GM15510 (cell line): ENCODE data around the gene ROCK2.

Experiments used
- POLR2A ChIP-seq: IDR thresholded peaks from 3 replicates; pipeline ENCODE4 v1.6.1; 2011; ENCODE audit warnings: borderline replicate concordance; ENCODE audit not compliant: insufficient read length; ENCODE audit errors: extremely low read depth

ROCK2 gene

DNA sequence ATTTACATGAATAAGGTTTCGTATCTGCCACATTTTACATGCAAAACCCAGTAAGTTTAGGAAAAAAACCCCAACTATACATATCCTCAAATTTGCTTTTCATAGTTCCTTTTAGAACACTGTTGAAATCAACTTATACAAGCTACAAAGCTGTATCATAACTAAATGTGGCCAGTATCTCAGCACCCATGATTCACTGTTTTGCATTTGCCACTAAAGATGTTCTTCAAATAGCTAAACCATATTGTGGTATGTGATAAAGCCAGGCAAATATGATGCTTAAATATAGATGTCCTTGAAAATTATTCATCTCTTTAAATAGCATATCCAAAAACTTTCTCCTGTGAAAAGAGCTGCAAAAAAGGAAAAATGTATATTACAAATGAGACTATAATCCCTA lies 29.9 kb downstream of the ROCK2 start:
- no peak for TF ChIP-seq POLR2A

DNA sequence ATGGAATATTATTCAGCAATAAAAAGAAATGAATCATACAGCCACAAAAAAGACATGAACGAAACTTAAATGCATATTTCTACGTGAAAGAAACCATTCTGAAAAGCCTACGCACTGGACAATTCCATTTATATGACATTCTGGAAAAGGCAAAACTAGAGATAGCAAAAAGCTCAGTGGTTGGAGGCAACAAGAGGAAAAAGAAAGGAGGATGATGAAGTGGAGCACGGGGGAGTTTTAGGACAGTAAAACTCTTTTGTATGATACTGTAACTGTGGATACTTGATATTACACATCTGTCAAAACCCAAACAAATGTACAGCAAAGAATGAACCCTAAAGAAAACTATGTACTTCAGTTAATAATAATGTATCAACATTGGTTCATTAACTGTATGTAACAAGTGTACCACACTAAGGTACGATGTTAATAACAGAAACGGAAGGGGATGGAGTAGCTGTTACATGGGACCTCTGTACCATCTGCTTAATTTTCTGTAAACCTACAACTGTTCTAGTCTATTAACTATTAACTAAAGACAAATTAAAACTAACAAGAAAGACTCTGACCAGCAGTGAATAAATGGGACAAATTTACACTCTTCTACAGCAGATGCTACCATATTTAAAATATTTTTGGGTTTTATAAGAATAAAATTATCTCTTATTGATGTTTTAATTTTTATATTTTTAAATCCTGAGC lies 31.5 kb downstream of the ROCK2 start:
- no peak for TF ChIP-seq POLR2A

DNA sequence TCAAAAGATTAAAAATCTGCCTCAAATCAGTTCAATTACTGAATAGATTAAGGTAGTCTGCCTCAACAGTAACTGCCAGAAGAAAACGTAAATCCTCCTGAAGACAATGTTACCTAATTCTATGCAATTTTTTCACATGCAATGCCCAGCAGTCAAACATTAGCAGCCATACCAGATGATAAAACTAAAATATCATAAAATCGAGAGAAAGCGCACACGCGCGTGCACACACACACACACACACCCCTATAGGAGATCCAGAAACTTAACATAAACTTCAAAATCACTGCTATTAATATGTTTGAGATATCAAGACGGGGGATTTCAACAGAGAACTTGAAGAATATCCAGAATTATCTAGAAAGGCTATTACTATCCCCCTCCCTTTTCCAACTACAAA lies 32.9 kb downstream of the ROCK2 start:
- no peak for TF ChIP-seq POLR2A

DNA sequence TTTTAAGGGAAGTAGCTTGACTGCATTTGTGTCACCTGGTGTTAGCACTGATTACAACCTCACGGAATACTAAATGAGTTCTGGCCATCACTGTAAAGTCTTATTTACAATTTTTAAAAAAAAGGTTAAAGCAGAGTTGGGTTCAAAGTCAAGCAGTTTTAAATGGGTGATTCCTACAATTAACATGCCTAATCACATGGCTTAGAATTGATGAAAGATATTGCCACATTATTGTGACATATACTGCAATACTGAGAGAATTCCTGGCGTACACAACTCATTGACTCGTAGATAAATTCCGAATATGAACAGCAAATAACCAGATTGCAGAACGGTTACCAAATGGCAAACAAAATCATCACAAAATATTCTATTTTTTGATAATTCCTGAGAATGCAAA lies 34.2 kb downstream of the ROCK2 start:
- TF ChIP-seq POLR2A, result no peak

DNA sequence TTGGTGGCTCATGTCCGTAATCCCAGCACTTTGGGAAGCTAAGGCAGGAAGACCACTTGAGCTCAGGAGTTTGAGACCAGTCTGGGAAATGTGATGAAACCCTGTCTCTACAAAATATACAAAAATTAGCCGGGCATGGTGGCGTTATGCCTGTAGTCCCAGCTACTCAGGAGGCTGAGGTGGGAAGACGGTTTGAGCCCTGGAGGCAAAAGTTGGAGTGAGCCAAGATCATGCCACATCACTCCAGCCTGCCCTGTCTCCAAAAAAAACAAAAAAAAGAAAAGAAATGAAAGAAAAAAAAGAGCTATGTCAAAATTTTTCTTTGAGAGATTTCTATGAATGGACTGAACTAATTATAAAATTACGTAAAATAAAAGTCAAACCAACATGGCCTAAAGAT lies 34.7 kb downstream of the ROCK2 start:
- TF ChIP-seq POLR2A, result no peak

DNA sequence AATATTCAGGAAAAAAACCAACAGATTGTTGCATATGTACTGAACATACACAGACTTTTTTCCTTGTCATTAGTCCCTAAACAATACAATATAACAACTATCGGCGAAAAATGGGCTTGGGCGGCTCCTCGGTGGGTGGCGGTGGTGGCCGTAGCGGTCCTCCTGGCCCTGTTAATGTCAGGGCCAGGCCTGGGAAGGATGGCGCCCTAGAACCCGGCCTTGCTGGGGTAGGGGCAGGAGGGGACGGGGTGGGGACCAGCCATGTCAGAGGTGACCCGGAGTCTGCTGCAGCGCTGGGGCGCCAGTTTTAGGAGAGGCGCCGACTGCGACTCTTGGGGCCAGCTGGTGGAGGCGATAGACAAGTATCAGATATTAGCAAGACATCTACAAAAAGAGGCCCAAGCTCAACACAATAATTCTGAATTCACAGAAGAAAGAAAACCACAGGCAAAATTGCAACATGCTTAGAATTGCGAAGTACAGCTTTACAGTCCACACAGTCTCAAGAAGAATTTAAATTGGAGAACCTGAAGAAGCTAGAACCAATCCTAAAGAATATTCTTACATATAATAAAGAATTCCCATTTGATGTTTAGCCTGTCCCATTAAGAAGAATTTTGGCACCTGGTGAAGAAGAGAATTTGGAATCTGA lies 36.5 kb downstream of the ROCK2 start:
- TF ChIP-seq POLR2A, result no peak

DNA sequence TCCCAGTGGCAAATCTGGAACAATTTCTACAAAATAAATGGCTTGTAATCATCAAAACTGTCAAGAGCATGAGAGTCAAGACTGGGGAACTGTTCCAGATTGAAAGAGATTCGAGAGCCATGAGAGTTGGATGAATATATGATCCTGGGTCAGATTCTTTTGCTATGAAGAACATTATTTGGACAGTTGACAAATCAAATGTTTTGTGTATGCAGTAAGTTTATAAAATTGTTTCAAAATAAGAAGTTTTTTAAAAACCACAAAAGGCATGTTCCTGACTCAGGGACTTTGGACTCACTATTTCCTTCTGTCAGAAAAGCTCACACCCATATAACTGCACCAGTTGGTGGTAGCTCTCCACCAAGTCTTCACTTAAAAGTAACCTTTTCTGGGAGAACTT lies 38.5 kb downstream of the ROCK2 start:
- TF ChIP-seq POLR2A, result no peak

DNA sequence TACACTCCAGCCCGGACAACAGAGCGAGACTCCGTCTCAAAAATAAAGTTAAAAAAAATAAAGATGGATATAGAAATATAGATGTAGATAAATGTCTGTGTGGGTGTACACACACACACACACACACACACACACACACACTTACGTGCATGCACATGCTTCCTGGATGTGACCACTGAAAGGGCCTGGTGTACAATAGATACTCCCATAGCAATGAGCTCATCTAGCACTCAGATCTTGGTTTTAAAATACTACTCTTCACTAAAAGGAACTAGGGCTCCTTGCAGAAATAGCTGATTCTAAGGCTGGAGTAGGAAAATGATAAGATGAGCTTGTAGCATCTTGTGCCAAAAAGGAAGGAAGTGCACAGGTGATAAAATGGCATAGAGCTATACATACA lies 39.1 kb downstream of the ROCK2 start:
- TF ChIP-seq POLR2A, result no peak

DNA sequence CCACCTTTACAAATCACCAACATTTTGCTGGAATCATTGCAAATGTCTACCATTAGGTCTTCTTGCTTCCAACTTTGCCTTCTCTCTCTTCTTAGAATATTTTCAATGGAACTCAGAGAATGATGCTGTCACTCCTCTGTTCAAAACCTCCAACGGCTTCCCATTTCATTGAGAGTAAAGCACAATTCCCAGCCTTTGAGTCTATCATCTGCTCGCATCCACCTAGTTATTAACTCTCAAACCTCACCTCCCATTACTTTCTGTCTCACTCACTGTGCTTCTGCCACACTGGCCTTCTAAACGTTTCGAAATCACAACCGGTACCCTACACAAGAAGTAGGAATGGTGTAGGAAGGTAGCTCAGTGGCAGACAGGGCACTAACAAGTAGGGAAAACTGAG lies 40.0 kb downstream of the ROCK2 start:
- TF ChIP-seq POLR2A, result no peak

DNA sequence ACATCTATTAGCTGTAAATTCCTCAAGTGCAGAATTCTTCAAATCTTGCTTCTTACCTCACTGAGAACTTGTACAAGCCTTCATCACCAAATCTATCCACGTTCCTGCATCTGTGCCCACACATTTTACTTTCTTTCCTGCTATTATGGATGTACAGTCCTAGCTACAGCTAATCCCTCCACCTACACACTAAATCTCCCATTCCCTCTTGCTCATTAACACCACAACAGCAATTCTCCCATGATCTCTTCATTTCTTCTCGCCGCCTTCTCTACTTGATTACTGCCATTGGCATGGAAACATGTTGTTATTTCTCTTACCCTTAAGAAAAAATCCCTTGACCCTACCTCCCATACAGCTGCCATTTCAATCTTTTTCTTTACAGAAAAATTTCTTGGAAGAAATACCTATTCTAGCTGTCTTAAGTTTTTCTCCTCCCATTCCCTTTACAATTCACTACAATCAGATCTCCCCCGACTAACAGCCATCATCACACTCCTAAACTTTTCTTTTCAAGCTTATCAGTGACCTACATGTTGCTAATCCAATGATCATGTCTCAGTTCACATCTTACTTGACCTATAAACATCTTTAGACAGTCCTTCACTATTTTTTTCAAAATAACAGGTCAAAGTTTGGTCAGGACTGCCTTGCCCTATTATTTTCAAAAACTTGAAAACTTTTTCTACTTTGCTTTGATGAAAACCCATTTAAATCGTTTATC lies 41.0 kb downstream of the ROCK2 start:
- no peak for TF ChIP-seq POLR2A

DNA sequence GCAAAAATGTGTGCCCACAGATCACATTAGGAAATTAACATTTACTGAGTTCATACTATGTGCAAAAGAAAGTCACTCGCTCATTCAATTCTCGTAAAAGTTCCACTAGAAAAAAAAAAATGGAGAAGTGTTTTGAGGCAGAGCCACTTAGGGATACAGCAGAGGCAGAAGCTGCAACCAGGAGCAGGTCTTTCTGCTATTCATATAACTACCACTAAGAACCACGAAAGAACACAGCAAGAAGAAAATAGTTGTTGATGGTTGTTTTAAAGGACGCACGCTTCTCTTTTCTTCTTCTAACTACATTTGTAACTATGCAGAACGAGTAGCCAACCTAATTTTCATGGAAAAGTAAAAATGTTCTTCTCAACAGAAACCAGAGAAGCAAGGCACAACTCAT lies 45.0 kb downstream of the ROCK2 start:
- no peak for TF ChIP-seq POLR2A

DNA sequence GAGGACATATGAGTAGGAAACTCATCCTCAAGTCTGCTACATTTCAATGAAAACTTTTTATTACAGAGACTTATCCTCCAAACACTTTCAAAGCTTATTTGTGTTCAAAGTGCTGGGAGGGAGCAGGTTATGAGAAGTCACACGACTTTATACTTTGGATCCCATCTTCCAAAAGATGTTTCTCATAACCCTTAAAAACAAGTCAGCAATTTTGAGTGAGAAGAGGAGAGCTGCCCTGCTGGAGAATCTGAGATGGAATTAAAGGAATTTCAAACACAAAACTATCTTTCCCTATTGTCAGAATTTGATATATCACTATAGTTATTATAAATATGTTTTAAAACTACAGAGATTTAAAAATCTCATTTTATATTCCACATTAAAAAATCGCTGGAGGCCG lies 45.8 kb downstream of the ROCK2 start:
- TF ChIP-seq POLR2A, result no peak

DNA sequence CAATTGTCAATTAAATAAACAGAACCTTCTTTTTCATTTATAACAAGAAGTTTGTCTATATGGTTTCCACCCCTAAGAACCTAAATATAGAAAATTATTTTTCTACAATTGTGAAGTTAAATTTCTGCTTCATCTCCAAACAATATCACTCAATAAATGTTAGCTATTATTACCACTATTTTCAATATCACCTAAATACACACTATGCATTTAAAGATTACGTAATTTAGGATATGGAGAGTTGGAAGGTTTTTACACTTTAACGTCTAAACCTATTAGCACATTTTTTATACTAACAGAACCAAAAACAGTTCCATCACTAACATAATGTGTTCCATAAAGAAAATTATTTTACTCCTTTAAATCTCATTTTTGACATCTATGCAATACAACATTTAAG lies 48.0 kb downstream of the ROCK2 start:
- TF ChIP-seq POLR2A, result no peak

DNA sequence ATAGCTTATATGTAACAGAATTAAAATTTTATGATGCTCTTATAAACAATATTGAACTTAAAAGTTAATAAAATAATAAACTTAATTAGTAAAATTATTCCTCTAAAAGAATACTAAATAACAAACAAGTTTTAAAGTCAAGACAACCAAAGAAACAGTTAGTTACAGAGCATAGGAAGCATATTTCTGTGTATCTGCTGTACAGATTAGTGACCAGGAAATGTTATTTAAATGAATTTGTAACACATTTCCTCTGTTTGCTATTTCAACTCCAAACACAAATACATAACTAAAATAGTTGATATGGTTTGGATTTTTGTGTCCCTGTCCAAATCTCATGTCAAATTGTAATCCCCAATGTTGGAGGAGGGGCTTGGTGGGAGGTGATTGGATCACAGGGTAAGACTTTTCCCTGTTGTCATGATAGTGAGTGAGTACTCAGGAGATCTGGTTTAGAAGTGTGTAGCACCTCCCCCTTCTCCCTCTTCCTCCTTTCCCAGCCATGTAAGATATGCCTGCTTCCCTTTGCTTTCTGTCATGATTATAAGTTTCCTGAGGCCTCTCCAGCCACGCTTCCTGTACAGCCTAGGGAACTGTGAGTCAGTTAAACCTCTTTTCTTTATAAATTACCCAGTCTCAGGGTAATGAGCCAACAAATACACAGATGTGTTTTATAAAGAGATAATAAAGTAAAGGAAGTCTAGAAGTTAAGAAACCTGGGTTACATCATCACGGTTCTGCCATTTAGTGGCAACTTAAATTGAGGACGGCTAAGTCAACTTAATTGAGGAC lies 51.8 kb downstream of the ROCK2 start:
- no peak for TF ChIP-seq POLR2A

DNA sequence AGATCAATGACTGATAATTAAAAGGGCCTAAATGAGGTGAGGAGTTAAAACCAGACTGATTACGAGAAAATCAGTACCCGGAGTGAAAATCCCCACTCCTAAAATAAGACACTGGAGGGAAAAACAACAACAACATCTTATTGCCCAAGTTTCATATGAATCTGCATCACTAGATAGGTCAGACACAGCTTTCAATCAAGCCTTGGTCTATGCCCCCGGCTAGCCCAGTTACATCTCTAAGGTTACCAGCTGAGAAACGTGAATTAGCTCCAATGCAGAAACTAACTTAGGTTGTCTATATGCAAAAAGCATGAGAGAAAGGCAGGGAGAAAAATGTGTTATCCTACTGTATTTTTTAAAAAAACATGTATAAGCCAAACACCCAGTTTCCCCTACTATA lies 53.7 kb downstream of the ROCK2 start:
- TF ChIP-seq POLR2A, result no peak
